Pancreas (tissue), 10 donors: Measurements from ENCODE around the gene CSNK1G3. TPM values are rescaled to one million over a fixed set of nuclear protein-coding genes. Genes with fewer than 3 reads are reported as not detected.

Experiments
- ATAC-seq, 4 donors: fragments of 200-7000 bp; cut with Tn5 transposase; one replicate each; pipeline versions ENCODE4 v1.8.0 to v1.9.1; 2020; ENCODE audit warnings: mild to moderate bottlenecking in 4 of 4, moderate library complexity in 4 of 4
- DNase-seq, 6 donors: peaks; one replicate each; pipeline ENCODE4 v3.0.0-alpha.2; 2020
- FAIRE-seq: peaks from 2 replicates; lab custom pipeline; 2012; peaks lifted over from hg19 to GRCh38; lab: Jason Lieb, UNC
- H3K27ac ChIP-seq, 4 donors: fragments of 200-600 bp; sonication (generic); 1 replicate in 3 of 4; 2 replicates in 1 of 4; pipeline versions ENCODE4 v1.5.0 to v1.8.0; 2020
- H3K27me3 ChIP-seq, 4 donors: fragments of 200-600 bp; one replicate each; pipeline ENCODE4 v1.8.0; 2021
- H3K36me3 ChIP-seq, 3 donors: fragments of 200-600 bp; sonication (generic) in 1 of 3; one replicate each; pipeline versions ENCODE4 v1.5.0 to v1.8.0; 2020 to 2021
- H3K4me1 ChIP-seq, 3 donors: fragments of 200-600 bp; one replicate each; pipeline ENCODE4 v1.8.0; 2021
- H3K4me3 ChIP-seq, 4 donors: fragments of 200-600 bp; sonication (generic) in 2 of 4; one replicate each; pipeline versions ENCODE4 v1.5.0 to v1.8.0; 2020 to 2021
- H3K9me3 ChIP-seq, 4 donors: fragments of 200-600 bp; one replicate each; pipeline ENCODE4 v1.8.0; 2021
- CTCF ChIP-seq, 4 donors: fragments of 200-600 bp; sonication (generic) in 3 of 4; IDR thresholded peaks; one replicate each; pipeline versions ENCODE4 v1.5.0 to v1.8.0; 2021; ENCODE audit warnings: antibody characterized with exemption in 4 of 4
- WGBS, 2 donors: extraction: QIAGEN DNeasy Blood & Tissue Kit; methylation state at CpG; one replicate each; pipeline ENCODE4 v1.1.7; 2013; 5-methylcytosine and 5-hydroxymethylcytosine counted together
- intact Hi-C, 3 donors: fragments of 100-400 bp; cut with DNase I; formaldehyde crosslinking; loops; one replicate each; pipeline versions ENCODE4 v1.11.1 to v1.14.2; 2022
- polyA plus RNA-seq, 2 donors: library from polyadenylated mRNA; stranded (reverse); fragments of 200-250 nt; gene quantifications; one replicate each; pipeline ENCODE4 v1.2.3, GENCODE V29; 2013
- total RNA-seq, 6 donors: library from RNA; stranded (reverse); fragmentation: NEBNext Ultra II Directional in 4 of 6; extraction: Animal tissue kit (Norgen Biotek cat#: 25700) in 4 of 6; gene quantifications; one replicate each; pipeline versions ENCODE4 v1.2.1 to v1.2.4, GENCODE V29; 2021 to 2023
- donor health status: healthy with polysubstance abuse.
- donor health status: DM: no; HTN: no; CAD: no; lungs with moderate emphysema.
- donor health status: DM: no; HTN: no; CAD: no.
- donor health status: control.
- donor health status: control.
- donor health status: Bipolar disorder and iron deficiency.
- donor health status: DM: yes; HTN: yes; CAD: no.
- donor health status: DM: no; HTN: no; CAD: no.
- donor health status: DM: no; HTN: no; CAD: no.
- donor health status: DM: yes; HTN: yes; CAD: no.

CSNK1G3 gene
- total and polyA plus RNA-seq, 8 donors = 3.9 to 29.0 (median 13.9) TPM

GRCh38 chr5:123538670-123539459, 26.9 kb downstream of the CSNK1G3 start:
- no peaks in the 10 kb centered on the region for H3K9me3 ChIP-seq
- no peak overlapping the region for H3K4me3 ChIP-seq
- no peak for FAIRE-seq
- 78 to 81% methylated on average over 8 of the region's 8 CpGs for WGBS, 2 donors
- DNase-seq = no peak
- H3K27ac ChIP-seq = no peak overlapping the region
- ATAC-seq = peak in 2 of 4 donors; percentile 25 to 36
- H3K27me3 ChIP-seq = no peaks in the 10 kb centered on the region
- peaks cover 0 to 6% (median 0%) of the 10 kb centered on the region in 3 donors for H3K4me1 ChIP-seq
- no peak for TF ChIP-seq CTCF (IDR thresholded peaks at IDR 0.05)
- intact Hi-C loops = no loop called here
- no peaks in the 10 kb centered on the region for H3K36me3 ChIP-seq

GRCh38 chr5:123540534-123540933, 28.6 kb downstream of the CSNK1G3 start:
- Histone ChIP-seq H3K4me3 (no peak overlapping the region), H3K27me3 (no peaks in the 10 kb centered on the region), H3K4me1 (peaks cover 0 to 6% (median 6%) of the 10 kb centered on the region in 3 donors), H3K27ac (no peak overlapping the region), H3K36me3 (no peaks in the 10 kb centered on the region), H3K9me3 (no peaks in the 10 kb centered on the region)
- TF ChIP-seq CTCF (IDR thresholded peaks at IDR 0.05) = no peak
- intact Hi-C loops = no loop called here
- FAIRE-seq = no peak
- no peak for ATAC-seq
- DNase-seq = no peak
- 96 to 97% methylated on average over 7 of the region's 7 CpGs for WGBS, 2 donors

GRCh38 chr5:123543438-123543837, 31.5 kb downstream of the CSNK1G3 start:
- Histone ChIP-seq H3K27me3 (no peaks in the 10 kb centered on the region), H3K4me1 (peaks cover 0 to 6% (median 6%) of the 10 kb centered on the region in 3 donors), H3K36me3 (no peaks in the 10 kb centered on the region), H3K27ac (no peak overlapping the region), H3K4me3 (no peak overlapping the region), H3K9me3 (no peaks in the 10 kb centered on the region)
- FAIRE-seq (no peak), DNase-seq (no peak), ATAC-seq (no peak)
- WGBS, 2 donors = 91 to 93% methylated on average over 3 of the region's 3 CpGs
- intact Hi-C loops = no loop called here
- TF ChIP-seq CTCF (IDR thresholded peaks at IDR 0.05) = no peak

- intact Hi-C loops = no loop called here
- ATAC-seq (no peak), FAIRE-seq (peak; percentile 39), DNase-seq (no peak)
- no peak for TF ChIP-seq CTCF (IDR thresholded peaks at IDR 0.05)
- Histone ChIP-seq H3K36me3 (no peaks in the 10 kb centered on the region), H3K4me1 (peaks cover 0 to 6% (median 0%) of the 10 kb centered on the region in 3 donors), H3K9me3 (no peaks in the 10 kb centered on the region), H3K27ac (no peak overlapping the region), H3K27me3 (no peaks in the 10 kb centered on the region), H3K4me3 (no peak overlapping the region)
- WGBS, 2 donors = 74 to 77% methylated on average over 7 of the region's 7 CpGs
Observed at GRCh38 chr5:123545506-123545905, 33.5 kb downstream of the CSNK1G3 start.

- FAIRE-seq = no peak
Observed at GRCh38 chr5:123546657-123547056, 34.7 kb downstream of the CSNK1G3 start.

More at GRCh38 chr5:123546657-123547056, 34.7 kb downstream of the CSNK1G3 start:
- ATAC-seq (no peak), DNase-seq (no peak)
- WGBS, 2 donors = 90 to 98% methylated on average over 1 of the region's 1 CpG
- intact Hi-C loops = no loop called here
- H3K4me3 ChIP-seq = no peak overlapping the region
- no peaks in the 10 kb centered on the region for H3K27me3 ChIP-seq
- no peaks in the 10 kb centered on the region for H3K9me3 ChIP-seq
- no peaks in the 10 kb centered on the region for H3K36me3 ChIP-seq
- H3K4me1 ChIP-seq = peaks cover 0 to 6% (median 0%) of the 10 kb centered on the region in 3 donors
- H3K27ac ChIP-seq = no peak overlapping the region
- no peak for TF ChIP-seq CTCF (IDR thresholded peaks at IDR 0.05)
